ENCODE data around the gene MLLT3.

Gene MLLT3

DNA sequence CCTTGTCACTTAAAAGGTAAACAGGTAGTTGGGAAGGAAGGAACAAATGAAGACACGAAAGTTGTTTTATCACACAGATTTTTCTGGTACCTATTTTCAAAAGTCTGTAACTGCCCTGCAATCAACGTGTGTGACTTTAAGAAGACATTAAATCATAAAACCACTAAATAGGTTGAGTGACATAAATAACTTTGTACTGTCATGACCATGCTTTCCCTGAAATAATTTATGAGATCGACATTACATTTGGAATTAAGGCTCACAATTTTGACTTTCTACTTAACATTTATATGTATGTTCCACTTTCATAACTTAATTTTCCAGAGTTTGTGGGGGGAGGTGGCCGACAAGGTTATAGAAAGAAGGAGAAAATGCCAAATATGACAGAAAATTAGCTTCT lies 181.1 kb downstream of the MLLT3 start:
- DNase-seq (ENCODE audit: low spot score), result no peak
- TF ChIP-seq CTCF (IDR thresholded peaks at IDR 0.05; ENCODE audit: extremely low read depth, missing control alignments), result no peak

GRCh38 chr9:20437476-20437875 lies 184.8 kb downstream of the MLLT3 start:
- no peak for DNase-seq (ENCODE audit: low spot score)
- no peak for TF ChIP-seq CTCF (IDR thresholded peaks at IDR 0.05; ENCODE audit: extremely low read depth, missing control alignments)

DNA sequence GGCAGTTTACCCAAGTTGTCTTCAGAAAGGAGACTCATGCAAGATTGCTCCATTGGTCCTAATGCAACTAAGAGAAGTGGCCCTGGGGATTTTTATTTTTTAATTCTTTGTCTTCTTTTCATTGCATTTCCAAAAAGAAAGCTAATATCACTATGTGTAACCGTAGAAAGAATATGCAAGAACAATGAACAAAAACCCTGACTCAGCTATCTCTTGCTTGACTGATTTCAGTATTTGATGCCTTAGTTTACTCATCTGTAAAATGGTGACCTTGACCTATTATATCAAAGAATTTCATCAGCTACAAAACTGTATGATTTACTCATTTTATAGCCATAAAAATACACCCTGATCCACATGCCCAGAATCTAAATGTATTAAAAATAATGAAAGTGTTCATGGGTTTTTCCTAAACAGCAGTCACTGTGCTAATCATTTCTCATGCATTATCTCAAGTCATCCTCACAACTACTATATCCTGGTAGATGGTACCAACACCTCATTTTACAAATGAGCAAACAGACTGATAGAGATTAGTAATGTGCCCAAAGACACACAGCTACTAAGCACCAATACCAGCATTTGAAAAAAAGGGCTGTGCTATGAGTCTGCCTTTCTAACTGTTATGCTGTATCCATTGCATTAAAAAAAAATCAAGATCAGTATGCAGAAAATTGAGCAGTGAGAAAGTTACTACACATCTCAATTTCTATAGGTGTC lies 185.7 kb downstream of the MLLT3 start:
- no peak for TF ChIP-seq CTCF (IDR thresholded peaks at IDR 0.05; ENCODE audit: extremely low read depth, missing control alignments)

DNA sequence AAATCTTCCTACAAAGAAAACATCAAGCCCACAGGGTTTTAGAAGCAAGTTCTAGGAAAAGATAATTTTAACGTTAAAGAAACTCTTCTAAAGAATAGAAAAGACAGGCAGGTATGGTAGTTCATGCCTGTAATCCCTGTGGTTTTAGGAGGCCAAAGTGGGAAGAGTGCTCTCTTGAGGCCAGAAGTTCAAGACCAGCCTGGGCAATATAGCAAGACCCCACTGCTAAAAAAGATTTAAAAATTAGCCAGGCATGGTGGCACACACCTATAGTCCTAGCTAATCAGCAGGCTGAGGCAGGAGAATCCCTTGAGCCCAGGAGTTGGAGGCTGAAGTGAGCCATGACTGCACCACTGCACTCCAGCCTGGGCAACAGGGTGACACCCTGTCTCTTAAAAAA lies 193.3 kb downstream of the MLLT3 start:
- no peak for TF ChIP-seq CTCF (IDR thresholded peaks at IDR 0.05; ENCODE audit: extremely low read depth, missing control alignments)
- DNase-seq (ENCODE audit: low spot score), result no peak

More for the DNA sequence above, 185.7 kb downstream of the MLLT3 start:
- DNase-seq (ENCODE audit: low spot score), result no peak

DNA sequence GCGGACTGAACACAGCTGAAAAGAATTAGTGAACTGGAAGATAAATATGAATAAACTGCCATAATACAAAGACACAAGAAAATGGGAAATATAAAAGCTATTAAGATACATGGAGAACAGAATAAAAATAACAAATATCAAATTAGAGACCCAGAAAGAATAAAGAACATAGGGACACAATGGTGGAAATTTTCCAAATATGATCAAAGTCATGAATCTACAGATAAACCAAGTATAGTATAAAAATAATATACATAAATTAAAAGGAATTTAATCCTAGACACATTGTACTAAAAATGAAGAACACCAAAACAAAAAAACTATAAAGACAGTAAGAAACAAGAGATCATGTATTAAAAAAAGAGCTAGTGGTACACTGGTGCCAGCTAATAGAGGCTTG lies 194.9 kb downstream of the MLLT3 start:
- TF ChIP-seq CTCF (IDR thresholded peaks at IDR 0.05; ENCODE audit: extremely low read depth, missing control alignments), result no peak

DNA sequence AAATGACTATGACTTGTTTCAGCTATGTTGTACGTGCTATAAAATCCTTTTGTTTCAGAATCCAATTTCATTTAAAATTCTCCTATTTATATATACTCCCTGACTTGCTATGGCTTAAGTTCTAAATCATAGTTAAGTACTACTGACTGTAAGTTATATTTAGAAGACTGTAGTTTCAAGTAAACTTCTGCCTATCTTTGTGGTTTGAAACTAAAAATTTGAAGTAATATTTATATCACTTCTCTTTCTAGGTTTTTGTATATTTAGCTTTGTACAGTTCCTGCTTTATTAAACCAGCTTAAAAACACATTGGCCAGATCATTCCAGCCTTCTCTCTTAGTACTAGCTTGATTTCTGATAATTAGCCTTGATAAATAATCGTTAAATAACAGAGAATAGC lies 196.3 kb downstream of the MLLT3 start:
- no peak for DNase-seq (ENCODE audit: low spot score)
- no peak for TF ChIP-seq CTCF (IDR thresholded peaks at IDR 0.05; ENCODE audit: extremely low read depth, missing control alignments)

More for the DNA sequence above, 194.9 kb downstream of the MLLT3 start:
- DNase-seq (ENCODE audit: low spot score), result no peak

GRCh38 chr9:20419533-20419932 lies 202.8 kb downstream of the MLLT3 start:
- no peak for TF ChIP-seq CTCF (IDR thresholded peaks at IDR 0.05; ENCODE audit: extremely low read depth, missing control alignments)
- DNase-seq (ENCODE audit: low spot score), result no peak

Data from GM20000 (cell line).